Measurements from ENCODE around the gene HPSE2. TPM values are rescaled to one million over a fixed set of nuclear protein-coding genes. Genes with fewer than 3 reads are reported as not detected.

HPSE2 gene
- total RNA-seq, 1 experiment from 2014 or later: not detected

GRCh38 chr10:98425511-98426352 is 809.9 kb downstream of the HPSE2 start:
- intact Hi-C loops (cut with micrococcal nuclease; ENCODE audit: unreplicated experiment) (no loop called here), in situ Hi-C loops (cut with HindIII; ENCODE audit: low pct_unique_long_range_greater_than_20kb, low sequenced_read_pairs) (no loop called here)
- TF ChIP-seq CTCF (IDR thresholded peaks at IDR 0.05) (peak; percentile 95), TCF7L2 (IDR thresholded peaks at IDR 0.05; ENCODE audit: low read depth, low read length) (no peak)
- H3K27ac ChIP-seq (ENCODE audit: low read length): no peak overlapping the region
- H3K4me1 ChIP-seq (ENCODE audit: control insufficient read depth, insufficient read depth, low read length): no peaks in the 10 kb centered on the region
- CTCF ChIA-PET: interaction anchor here (0.5 to 1.2 kb wide), 3 partner anchors 34 to 181 kb away, joined by 3 to 5 read pairs (median 4); no protein-coding TSS in a partner anchor
- H3K36me3 ChIP-seq (ENCODE audit: control insufficient read depth, insufficient read depth, low read length): peaks cover 13% of the 10 kb centered on the region
- H3K27me3 ChIP-seq (ENCODE audit: control insufficient read depth, insufficient read depth, low read length): no peaks in the 10 kb centered on the region
- ATAC-seq (peak; percentile 77), DNase-seq (ENCODE audit: low read depth, low spot score) (peak; percentile 38)
- POLR2A ChIA-PET: no interaction called here
- H3K9me3 ChIP-seq (ENCODE audit: control insufficient read depth, insufficient read depth, low read depth, low read length): no peaks in the 10 kb centered on the region
- no TSS peak for BruUV-seq (replicated peaks)
- H3K4me3 ChIP-seq (ENCODE audit: low read depth in 2 of 2, low read length in 2 of 2): no peak overlapping the region

- Histone ChIP-seq H3K27me3 (ENCODE audit: control insufficient read depth, insufficient read depth, low read length) (no peaks in the 10 kb centered on the region), H3K36me3 (ENCODE audit: control insufficient read depth, insufficient read depth, low read length) (peaks cover 10% of the 10 kb centered on the region), H3K4me1 (ENCODE audit: control insufficient read depth, insufficient read depth, low read length) (no peaks in the 10 kb centered on the region), H3K4me3 (ENCODE audit: low read depth in 2 of 2, low read length in 2 of 2) (no peak overlapping the region), H3K27ac (ENCODE audit: low read length) (no peak overlapping the region), H3K9me3 (ENCODE audit: control insufficient read depth, insufficient read depth, low read depth, low read length) (no peaks in the 10 kb centered on the region)
- intact Hi-C loops (cut with micrococcal nuclease; ENCODE audit: unreplicated experiment) (no loop called here), in situ Hi-C loops (cut with HindIII; ENCODE audit: low pct_unique_long_range_greater_than_20kb, low sequenced_read_pairs) (no loop called here)
- BruUV-seq (replicated peaks): no TSS peak
- ChIA-PET POLR2A (no interaction called here), CTCF (interaction anchor here (1.0 to 1.2 kb wide), 2 partner anchors 33 to 37 kb away, joined by 3 to 4 read pairs; no protein-coding TSS in a partner anchor)
- no peak for ATAC-seq
- DNase-seq (ENCODE audit: low read depth, low spot score): no peak
- TF ChIP-seq TCF7L2 (IDR thresholded peaks at IDR 0.05; ENCODE audit: low read depth, low read length) (no peak), REST (IDR thresholded peaks at IDR 0.05; ENCODE audit: insufficient read depth in 1 of 2, low read depth in 2 of 2, low read length in 1 of 2) (no peak), SIN3A (IDR thresholded peaks at IDR 0.05; ENCODE audit: borderline replicate concordance, insufficient read depth, low read depth, low read length) (no peak), CTCF (IDR thresholded peaks at IDR 0.05) (no peak), POLR2AphosphoS5 (IDR thresholded peaks at IDR 0.05; ENCODE audit: low read depth, low read length) (no peak)
Measured at GRCh38 chr10:98424295-98425254, 811.1 kb downstream of the HPSE2 start.
